ENCODE results near the gene RNASE13.
A peak's percentile ranks its signal among the peaks of the same experiment; 100 is the strongest.
"Not testable (repeated sequence)": the region's sequence is repeated elsewhere in the genome, so short reads cannot be mapped to it uniquely, and the experiment has no call there.

The RNASE13 gene

GRCh38 chr14:21019366-21019765 lies 15.2 kb downstream of the RNASE13 start:
- DNase-seq: no peak

GRCh38 chr14:21018781-21019180 lies 15.8 kb downstream of the RNASE13 start:
- DNase-seq: no peak

- DNase-seq: no peak
Measured at GRCh38 chr14:21018286-21018685, 16.3 kb downstream of the RNASE13 start.

- no peak for DNase-seq
Measured at GRCh38 chr14:21017528-21018245, 16.9 kb downstream of the RNASE13 start.

- no peak for DNase-seq
Measured at GRCh38 chr14:21016413-21017190, 18.0 kb downstream of the RNASE13 start.

- DNase-seq: no peak
Measured at GRCh38 chr14:21015312-21015711, 19.3 kb downstream of the RNASE13 start.

GRCh38 chr14:21014761-21015190 lies 19.8 kb downstream of the RNASE13 start:
- DNase-seq: peak; percentile 79 to 83

- no peak for DNase-seq
Measured at GRCh38 chr14:21011136-21011535, 23.5 kb downstream of the RNASE13 start.

- DNase-seq: not testable (repeated sequence)
Measured at GRCh38 chr14:21009721-21010120, 24.9 kb downstream of the RNASE13 start.

GRCh38 chr14:21003788-21004346 lies 30.7 kb downstream of the RNASE13 start:
- DNase-seq: no peak

GRCh38 chr14:21001218-21001617 lies 33.4 kb downstream of the RNASE13 start:
- DNase-seq: no peak

- DNase-seq: no peak
Measured at GRCh38 chr14:20999591-20999990, 35.0 kb downstream of the RNASE13 start.

GRCh38 chr14:20998674-20999366 lies 35.8 kb downstream of the RNASE13 start, which contains the start of gene SLC39A2:
Gene SLC39A2, plus strand, starts transcription at chr14:20999293. Its CDS starts 154 bp downstream, at chr14:20999447.
- no peak for DNase-seq

- DNase-seq: no peak
Measured at GRCh38 chr14:20998139-20998538, 36.5 kb downstream of the RNASE13 start.

- no peak for DNase-seq
Measured at GRCh38 chr14:20997564-20997963, 37.0 kb downstream of the RNASE13 start.

- DNase-seq: no peak
Measured at GRCh38 chr14:20997115-20997514, 37.5 kb downstream of the RNASE13 start.

- no peak for DNase-seq
Measured at GRCh38 chr14:20996521-20996920, 38.1 kb downstream of the RNASE13 start.

- peak; percentile 89 to 91 for DNase-seq
Measured at GRCh38 chr14:20989787-20990600, 44.6 kb downstream of the RNASE13 start, which contains the start of gene METTL17. Gene METTL17, plus strand, starts transcription at chr14:20989980. Its CDS starts 23 bp downstream, at chr14:20990003.

GRCh38 chr14:20989471-20989786 lies 45.2 kb downstream of the RNASE13 start:
- DNase-seq: no peak

GRCh38 chr14:20988717-20989470 lies 45.7 kb downstream of the RNASE13 start:
- DNase-seq: no peak

- DNase-seq: no peak
Measured at GRCh38 chr14:20986811-20987210, 47.8 kb downstream of the RNASE13 start.
